Nephron (organoid): Measurements from ENCODE around the gene OR10X1.

Experiments used
- H3K27ac Mint-ChIP-seq, 3 experiments: 2 replicates each; pipeline ENCODE4 v1.8.0; 2020; ENCODE audit warnings: mixed read lengths in 3 of 3, mild to moderate bottlenecking in 2 of 3, moderate library complexity in 1 of 3
- H3K27me3 Mint-ChIP-seq: 2 replicates; pipeline ENCODE4 v1.8.0; 2021; ENCODE audit warnings: low read depth, mild to moderate bottlenecking, moderate library complexity, mixed read lengths
- H3K36me3 Mint-ChIP-seq: 2 replicates; pipeline ENCODE4 v1.8.0; 2020; ENCODE audit warnings: low read depth, mixed read lengths
- H3K4me1 Mint-ChIP-seq: 2 replicates; pipeline ENCODE4 v1.8.0; 2020; ENCODE audit warnings: mixed read lengths
- H3K4me3 Mint-ChIP-seq, 3 experiments: 2 replicates each; pipeline ENCODE4 v1.8.0; 2020; ENCODE audit warnings: mild to moderate bottlenecking in 3 of 3, mixed read lengths in 3 of 3, moderate library complexity in 2 of 3
- H3K9me3 Mint-ChIP-seq: 2 replicates; pipeline ENCODE4 v1.8.0; 2020; ENCODE audit warnings: mixed read lengths
- CTCF ChIP-seq, 3 experiments: fragments of 200-600 bp; sonication (generic); IDR thresholded peaks; one replicate each; pipeline ENCODE4 v1.5.0; 2021; ENCODE audit warnings: antibody characterized with exemption in 3 of 3; ENCODE audit not compliant: unreplicated experiment in 3 of 3

Gene OR10X1

GRCh38 chr1:158534496-158534895 is 45.2 kb downstream of the OR10X1 start:
- H3K4me1 Mint-ChIP-seq = peaks cover 8% of the 10 kb centered on the region
- peak overlapping the region in 2 of 3 experiments; percentile 2 to 77 for H3K27ac Mint-ChIP-seq
- peaks cover 6% of the 10 kb centered on the region for H3K9me3 Mint-ChIP-seq
- TF ChIP-seq CTCF (IDR thresholded peaks at IDR 0.05; ENCODE audit: unreplicated experiment in 3 of 3) = no peak
- H3K36me3 Mint-ChIP-seq = no peaks in the 10 kb centered on the region
- H3K27me3 Mint-ChIP-seq = no peaks in the 10 kb centered on the region
- no peak overlapping the region for H3K4me3 Mint-ChIP-seq
